ENCODE data around the gene MAK.
A peak's percentile ranks its signal among the peaks of the same experiment; 100 is the strongest.
"Not testable (repeated sequence)": the region's sequence is repeated elsewhere in the genome, so short reads cannot be mapped to it uniquely, and the experiment has no call there.

The MAK gene

DNA sequence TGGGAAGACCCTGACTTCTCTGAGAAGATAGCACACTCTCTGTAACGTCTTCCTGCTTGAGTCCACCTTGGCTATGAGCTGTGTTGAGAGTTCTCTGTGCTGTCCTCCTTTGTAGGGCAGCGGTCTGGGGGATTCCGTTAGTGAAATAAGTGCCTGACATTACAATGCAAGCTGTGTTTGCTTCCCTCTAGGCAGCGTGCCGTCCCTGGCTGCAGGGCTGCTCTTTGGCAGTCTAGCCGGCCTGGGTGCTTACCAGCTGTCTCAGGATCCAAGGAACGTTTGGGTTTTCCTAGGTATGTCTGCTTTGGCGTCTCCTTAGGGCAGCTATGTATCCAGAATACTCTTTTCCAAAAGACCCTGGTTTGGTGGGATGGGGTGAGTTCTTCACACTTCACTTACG, 112.6 kb downstream of the MAK start:
- no peak for DNase-seq (ENCODE audit: low read depth)

DNA sequence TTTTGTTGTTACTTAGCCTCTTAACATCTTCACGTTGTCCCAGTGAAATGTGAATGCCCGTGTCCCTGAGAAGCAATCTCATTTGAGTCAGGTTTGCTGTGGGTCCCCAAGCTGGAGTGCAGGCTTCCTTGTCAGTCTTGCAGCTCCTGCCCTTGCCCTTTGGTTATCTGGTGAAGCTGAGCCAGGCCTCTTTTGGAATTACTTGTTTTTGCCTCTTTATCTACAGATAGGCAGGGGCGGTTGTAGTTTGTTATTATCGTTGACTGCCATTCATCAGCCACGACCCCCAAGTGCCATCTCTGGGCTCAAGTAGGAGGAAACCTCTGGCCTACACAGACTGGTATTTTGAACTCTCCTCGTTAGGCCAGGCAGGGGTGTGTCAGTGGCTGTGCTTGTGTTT, 113.3 kb downstream of the MAK start:
- no peak for DNase-seq (ENCODE audit: low read depth)

DNA sequence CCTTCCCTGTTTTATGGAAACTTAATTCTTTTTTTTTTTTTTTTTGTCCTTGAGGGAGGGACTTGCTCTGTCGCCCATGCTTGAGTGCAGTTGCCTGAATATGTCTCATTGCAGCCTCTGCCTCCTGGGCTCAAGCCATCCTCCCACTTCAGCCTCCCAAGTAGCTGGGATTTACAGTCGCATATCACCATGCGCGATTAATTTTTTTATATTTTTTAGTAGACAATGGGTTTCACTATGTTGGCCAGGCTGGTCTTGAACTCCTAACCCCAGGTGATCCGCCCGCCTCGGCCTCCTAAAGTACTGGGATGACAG, 114.8 kb downstream of the MAK start:
- DNase-seq (ENCODE audit: low read depth) = no peak

DNA sequence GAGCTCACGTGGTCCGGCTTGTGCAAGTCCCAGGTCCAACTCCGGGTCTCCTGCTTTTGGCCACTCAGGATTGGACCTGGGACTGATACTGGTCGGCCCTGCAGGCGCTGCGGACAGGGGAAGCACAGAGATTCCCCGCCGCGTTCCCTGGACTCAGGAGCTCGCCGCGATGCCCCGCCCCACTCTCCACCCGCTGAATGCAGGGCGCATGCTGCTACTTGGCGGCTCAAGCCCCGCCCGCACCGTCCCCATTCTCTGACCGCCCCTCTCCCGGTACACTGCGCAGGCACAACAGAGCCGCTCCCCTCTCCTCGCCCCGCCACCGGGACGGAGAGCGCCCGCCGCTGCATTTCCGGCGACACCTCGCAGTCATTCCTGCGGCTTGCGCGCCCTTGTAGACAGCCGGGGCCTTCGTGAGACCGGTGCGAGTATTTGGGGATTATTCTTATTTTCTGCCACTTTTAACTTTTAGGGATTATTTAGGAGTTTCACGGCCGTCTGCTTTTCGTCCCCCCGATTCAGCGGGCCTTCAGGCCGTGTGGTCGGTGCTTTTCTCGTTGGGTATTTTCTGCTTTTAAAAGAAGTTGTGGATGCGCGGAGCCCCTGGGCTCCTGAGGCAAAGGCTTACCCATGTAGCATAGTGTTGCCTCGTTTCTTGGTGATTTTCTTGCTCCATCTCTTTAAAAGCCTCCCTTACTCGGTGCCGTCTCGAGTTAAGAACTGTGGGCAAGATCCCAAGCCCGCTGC, 115.3 kb downstream of the MAK start, which contains the start of gene TMEM14C:
TMEM14C (plus strand) TSS at position 251 of the 747 bp plus-strand sequence. CDS start 1,544 bp downstream, outside the sequence.
- DNase-seq (ENCODE audit: low read depth) = peak; percentile 89

DNA sequence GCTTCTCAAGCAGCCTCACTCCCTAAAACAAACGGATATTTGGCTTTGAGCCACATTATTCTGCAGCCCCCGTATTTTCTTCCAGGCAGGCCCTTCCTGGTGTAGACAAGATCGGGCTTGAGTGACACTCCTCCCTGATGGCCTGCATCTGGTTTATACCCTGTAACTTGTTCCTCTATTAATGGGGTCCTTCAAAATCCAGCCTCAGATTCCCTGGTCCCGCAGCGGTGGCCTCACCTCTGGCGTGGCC, 115.8 kb downstream of the MAK start:
- no peak for DNase-seq (ENCODE audit: low read depth)

DNA sequence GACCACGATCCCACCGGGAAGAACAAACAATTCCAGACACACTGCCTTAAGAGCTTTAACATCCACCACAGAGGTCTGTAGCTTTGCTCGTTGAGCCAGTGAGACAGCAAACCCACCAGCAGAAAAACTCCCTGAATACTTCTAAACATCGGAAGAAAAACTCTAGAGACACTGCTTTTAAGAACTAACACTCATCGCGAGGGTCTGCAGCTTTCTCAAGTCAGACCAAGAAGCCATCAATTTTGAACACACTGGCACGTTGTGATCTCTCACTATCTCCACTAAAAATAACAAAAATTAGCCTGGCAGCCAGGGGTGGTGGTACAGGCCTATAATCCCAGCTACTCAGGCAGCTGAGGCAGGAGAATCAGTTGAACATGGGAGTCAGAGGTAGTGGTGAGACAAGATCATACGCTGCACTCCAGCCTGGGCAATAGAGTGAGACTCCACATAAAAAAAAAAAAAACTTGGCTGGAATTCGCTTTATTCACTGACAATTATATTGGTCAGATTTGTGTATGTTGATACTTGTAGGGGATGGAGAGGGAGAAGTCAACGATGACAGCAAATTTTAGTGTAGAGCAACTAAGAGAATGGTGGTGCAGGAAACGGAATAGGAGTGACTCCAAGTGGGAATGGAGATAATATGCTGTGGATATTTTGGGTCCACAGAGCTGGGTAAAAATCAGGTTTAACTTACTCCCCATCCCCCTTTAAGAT, 116.3 kb downstream of the MAK start:
- no peak for DNase-seq (ENCODE audit: low read depth)

DNA sequence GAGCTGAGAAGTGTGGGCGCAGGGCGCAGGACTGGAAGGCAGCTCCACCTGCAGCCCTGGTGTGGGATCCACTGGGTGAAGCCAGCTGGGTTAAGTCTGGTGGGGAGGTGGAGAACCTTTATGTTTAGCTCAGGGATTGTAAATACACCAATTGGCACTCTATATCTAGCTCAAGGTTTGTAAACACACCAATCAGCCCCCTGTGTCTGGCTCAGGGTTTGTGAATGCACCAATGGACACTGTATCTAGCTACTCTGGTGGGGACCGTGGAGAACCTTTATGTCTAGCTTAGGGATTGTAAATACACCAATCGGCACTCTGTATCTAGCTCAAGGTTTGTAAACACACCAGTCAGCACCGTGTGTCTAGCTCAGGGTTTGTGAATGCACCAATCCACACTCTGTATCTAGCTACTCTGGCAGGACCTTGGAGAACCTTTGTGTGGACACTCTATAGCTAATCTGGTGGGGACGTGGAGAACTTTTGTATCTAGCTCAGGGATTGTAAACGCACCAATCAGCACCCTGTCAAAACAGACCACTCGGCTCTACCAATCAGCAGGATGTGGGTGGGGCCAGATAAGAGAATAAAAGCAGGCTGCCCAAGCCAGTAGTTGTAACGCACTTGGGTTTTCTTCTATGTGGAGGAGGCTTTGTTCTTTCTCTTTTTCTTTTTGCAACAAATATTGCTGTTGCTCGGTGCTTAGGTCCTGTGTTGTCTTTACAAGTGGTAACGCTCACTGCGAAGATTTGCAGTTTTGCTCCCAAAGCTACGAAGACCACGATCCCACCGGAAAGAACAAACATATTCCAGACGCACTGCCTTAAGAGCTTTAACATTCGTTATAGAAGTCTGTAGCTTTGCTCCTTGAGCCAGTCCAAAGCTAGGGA, 117.1 kb downstream of the MAK start:
- not testable (repeated sequence) for DNase-seq (ENCODE audit: low read depth)

DNA sequence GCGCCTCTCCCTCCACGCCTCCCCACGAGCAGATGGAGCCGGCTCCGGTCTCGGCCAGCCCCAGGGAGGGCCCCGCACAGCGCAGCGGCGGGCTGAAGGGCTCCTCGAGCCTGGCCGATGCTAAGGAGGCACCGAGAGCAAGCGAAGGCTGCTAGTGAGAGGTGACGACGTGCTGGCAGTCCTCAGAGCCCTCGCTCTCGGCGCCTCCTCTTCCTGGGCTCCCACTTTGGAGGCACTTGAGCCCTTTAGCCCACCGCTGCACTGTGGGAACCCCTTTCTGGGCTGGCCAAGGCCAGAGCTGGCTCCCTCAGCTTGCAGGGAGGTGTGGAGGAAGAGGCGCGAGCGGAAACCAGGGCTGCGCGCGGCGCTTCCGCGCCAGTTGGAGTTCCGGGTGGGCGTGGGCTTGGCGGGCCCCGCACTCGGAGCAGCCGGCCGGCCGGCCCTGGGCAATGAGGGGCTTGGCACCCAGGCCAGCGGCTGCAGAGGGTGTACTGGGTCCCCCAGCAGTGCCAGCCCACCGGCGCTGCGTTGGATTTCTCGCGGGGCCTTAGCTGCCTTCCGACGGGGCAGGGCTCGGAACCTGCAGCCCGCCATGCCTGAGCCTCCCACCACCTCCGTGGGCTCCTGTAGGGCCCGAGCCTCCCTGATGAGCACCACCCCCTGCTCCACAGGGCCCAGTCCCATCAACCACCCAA, 117.9 kb downstream of the MAK start:
- no peak for DNase-seq (ENCODE audit: low read depth)

DNA sequence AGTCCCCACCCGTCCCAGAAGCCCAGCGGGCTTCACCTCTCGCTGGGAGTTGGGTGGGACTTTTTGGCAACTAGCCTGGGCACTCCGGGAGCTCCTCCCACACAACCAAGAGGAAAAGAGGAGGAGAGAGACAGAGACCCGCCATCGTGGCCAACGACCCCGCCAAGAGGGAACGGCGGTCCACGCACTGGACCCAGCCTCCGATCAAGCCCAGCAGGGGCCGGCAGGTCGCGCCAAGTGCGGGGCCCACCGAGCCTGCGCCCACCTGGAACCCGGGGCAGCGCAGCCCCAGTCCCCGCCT, 118.4 kb downstream of the MAK start:
- no peak for DNase-seq (ENCODE audit: low read depth)

DNA sequence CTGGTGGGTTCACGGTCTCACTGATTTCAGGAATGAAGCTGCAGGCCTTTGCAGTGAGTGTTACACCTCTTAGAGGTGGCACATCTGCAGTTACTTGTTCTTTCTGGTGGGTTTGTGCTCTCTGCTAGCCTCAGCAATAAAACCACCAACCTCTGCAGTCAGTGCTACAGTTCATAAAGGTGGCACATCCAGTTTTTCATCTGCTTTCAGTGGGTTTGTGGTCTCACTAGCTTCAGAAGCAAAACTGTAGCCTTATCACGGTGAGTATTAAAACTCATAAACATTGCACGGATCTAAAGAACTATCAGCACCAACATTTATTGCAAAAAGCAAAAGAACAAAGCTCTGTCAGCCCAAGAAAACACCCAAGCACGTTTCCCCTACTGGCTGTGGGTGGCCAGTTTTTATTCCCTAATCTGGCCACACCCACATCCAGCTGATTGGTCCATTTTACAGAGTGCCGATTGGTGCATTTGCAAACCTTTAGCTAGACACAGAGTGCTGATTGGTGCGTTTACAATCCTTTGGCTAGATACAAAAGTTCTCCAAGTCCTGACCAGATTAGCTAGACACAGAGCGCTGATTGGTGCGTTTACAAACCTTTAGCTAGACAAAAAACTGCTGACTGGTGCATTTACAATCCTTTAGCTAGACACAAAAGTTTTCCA, 118.9 kb downstream of the MAK start:
- no peak for DNase-seq (ENCODE audit: low read depth)

DNA sequence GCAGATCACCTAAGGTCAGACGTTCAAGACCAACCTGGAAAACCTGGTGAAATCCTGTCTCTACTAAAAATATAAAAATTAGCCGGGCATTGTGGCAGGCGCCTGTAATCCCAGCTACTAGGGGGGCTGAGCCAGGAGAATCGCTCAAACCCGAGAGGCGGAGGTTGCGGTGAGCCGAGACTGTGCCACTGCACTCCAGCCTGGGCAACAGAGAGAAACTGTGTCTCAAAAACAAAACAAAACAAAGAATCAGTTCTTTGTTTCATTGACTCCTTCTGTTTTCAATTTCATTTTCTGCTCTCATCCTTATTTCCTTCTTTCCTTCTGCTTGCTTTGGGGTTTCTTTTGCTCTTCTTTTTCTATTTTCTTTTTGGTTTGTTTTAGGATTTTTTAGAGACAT, 124.4 kb downstream of the MAK start:
- DNase-seq (ENCODE audit: low read depth) = no peak

Data from non-pigmented ciliary epithelial cell (primary cell).